ENCODE measurements around the gene POLRMT.

The POLRMT gene

DNA sequence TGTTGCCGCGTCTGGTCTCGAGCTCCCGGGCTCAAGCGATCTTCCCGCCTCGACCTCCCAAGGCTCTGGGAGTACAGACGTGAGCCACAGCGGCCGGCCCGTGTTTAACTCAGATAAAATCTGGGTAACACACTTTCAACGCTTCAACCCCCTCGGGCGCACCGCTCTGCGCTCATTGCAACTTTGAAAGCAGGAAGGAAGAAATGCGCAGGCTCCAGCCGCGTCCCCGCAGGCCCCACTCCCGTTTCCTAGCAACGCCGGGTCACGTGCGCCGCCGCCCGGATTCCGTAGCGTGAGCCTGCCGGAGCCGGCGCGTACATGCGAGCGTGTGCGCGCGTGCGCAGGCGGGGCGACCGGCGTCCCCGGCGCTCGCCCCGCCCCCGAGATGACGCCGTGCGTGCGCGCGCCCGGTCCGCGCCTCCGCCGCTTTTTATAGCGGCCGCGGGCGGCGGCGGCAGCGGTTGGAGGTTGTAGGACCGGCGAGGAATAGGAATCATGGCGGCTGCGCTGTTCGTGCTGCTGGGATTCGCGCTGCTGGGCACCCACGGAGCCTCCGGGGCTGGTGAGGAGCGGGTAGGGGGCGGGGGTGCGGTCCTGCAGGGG lies 61.1 kb downstream of the POLRMT start, which contains the start of gene BSG:
Gene BSG, plus strand, starts transcription at position 457 of the 603 bp plus-strand sequence. Its CDS starts 39 bp downstream, at position 496.
- in situ Hi-C loops (cut with HindIII; ENCODE audit: low sequenced_read_pairs): no loop called here
- peak; percentile 93 for DNase-seq (ENCODE audit: low read depth)

DNA sequence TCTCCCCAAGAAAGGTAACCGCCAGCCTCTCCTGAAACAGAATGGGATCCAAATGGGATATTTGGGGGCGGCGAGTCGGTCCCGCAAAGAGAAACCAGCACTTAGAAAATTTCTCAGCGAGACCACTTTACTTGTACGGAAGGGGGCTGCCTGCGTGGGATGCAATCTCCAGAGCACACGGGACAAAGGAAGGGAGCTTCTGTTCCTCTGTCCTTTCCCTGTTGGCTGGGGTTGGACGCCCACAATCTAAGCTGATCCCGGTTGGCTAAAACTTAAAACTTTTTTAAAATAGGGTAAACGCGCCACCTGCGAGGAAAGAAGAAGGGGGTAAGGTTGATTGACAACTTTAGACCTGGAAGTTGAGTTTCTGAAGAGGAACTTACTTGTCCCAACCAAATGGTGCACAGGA lies 61.8 kb downstream of the POLRMT start:
- H3K4me3 ChIP-seq (ENCODE audit: low read depth, low read length): peak overlapping the region; percentile 94
- TF ChIP-seq, protein P1, sequence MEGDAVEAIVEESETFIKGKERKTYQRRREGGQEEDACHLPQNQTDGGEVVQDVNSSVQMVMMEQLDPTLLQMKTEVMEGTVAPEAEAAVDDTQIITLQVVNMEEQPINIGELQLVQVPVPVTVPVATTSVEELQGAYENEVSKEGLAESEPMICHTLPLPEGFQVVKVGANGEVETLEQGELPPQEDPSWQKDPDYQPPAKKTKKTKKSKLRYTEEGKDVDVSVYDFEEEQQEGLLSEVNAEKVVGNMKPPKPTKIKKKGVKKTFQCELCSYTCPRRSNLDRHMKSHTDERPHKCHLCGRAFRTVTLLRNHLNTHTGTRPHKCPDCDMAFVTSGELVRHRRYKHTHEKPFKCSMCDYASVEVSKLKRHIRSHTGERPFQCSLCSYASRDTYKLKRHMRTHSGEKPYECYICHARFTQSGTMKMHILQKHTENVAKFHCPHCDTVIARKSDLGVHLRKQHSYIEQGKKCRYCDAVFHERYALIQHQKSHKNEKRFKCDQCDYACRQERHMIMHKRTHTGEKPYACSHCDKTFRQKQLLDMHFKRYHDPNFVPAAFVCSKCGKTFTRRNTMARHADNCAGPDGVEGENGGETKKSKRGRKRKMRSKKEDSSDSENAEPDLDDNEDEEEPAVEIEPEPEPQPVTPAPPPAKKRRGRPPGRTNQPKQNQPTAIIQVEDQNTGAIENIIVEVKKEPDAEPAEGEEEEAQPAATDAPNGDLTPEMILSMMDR (IDR thresholded peaks at IDR 0.05; ENCODE audit: low read depth, low read length, missing control alignments): no peak
- in situ Hi-C loops (cut with HindIII; ENCODE audit: low sequenced_read_pairs): no loop called here
- DNase-seq (ENCODE audit: low read depth): no peak

More for the DNA sequence above, 61.1 kb downstream of the POLRMT start, which contains the start of gene BSG:
- TF ChIP-seq, protein P1 (IDR thresholded peaks at IDR 0.05; ENCODE audit: low read depth, low read length, missing control alignments): no peak
- H3K4me3 ChIP-seq (ENCODE audit: low read depth, low read length): peak within 1 kb of the TSS; percentile 94

DNA sequence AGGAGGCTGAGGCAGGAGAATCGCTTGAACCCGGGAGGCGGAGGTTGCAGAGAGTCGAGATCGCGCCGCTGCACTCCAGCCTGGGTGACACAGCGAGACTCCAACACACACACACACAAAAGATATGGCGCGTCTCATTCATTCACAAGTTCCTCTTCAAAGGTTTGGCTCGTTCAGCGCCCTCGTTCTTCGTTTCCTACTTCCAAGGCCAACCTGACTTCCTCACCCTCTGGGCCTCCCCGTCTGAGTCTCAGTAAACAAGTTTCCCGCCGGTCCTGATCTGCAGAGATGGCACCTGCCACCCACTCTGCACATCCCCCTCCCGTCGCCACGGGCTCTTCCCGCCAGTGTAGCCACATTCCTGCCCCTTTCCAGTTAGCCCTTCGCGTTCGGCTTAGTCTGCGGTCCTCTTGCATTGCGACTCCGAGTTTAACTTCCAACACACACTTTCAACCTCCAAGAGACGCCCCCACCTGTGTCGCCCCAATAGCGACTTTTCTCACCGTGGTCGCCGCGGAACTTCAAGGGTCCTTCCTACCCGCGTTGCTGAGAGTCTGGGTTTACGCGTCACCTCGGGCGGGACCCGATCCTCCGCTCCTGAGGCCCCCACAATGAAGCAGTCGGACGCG lies 62.3 kb downstream of the POLRMT start:
- in situ Hi-C loops (cut with HindIII; ENCODE audit: low sequenced_read_pairs): no loop called here
- TF ChIP-seq, protein P1 (IDR thresholded peaks at IDR 0.05; ENCODE audit: low read depth, low read length, missing control alignments): no peak
- no peak for DNase-seq (ENCODE audit: low read depth)
- peak overlapping the region; percentile 94 for H3K4me3 ChIP-seq (ENCODE audit: low read depth, low read length)

DNA sequence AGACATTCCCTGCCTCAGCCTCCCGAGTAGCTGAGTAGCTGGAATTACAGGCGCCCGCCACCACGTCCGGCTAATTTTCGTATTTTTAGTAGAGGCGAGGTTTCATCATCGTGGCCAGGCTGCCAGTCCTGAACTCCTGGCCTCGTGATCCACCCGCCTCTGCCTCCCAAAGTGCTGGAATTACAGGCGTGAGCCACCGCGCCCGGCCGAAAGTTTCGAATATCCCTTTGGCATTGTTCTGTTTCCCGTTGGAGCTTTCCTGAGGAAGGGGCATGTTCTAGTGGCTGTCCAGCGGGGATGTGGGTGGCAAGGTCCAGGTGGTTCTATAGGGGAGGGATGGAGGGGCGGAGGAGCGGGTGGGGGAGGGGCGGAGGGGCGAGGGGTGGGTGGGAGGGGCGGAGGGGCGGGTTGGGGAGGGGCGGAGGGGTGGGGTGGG lies 63.1 kb downstream of the POLRMT start:
- DNase-seq (ENCODE audit: low read depth): no peak
- no peak overlapping the region for H3K4me3 ChIP-seq (ENCODE audit: low read depth, low read length)
- in situ Hi-C loops (cut with HindIII; ENCODE audit: low sequenced_read_pairs): no loop called here
- TF ChIP-seq, protein P1 (IDR thresholded peaks at IDR 0.05; ENCODE audit: low read depth, low read length, missing control alignments): no peak

DNA sequence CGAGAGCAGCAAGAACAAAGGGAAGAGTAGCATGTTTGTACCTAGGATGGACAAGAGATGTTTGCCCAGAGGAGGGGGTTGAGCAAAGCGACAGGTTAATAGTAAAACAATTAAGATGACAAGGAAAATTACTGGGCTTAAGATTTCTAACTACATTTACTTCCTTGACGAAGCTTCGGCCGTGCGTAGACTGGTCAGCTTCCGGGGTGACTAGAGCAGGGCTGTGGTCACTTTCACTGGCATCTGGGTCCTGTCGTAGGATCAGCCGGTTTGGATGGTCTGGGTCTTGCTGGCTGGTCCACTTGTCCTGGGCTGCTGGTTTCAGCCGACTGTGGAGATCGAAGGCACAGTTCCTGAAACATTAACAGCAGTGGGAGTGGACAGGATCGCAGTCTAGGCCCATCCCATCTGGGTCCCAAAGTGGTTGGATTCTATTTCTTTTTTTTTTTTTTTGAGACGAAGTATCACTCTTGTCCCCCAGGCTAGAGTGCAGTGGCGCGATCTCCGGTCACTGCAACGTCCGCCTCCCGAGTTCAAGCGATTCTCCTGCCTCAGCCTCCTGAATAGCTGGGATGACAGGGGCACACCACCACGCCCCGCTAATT lies 65.9 kb downstream of the POLRMT start:
- in situ Hi-C loops (cut with HindIII; ENCODE audit: low sequenced_read_pairs): no loop called here
- H3K4me3 ChIP-seq (ENCODE audit: low read depth, low read length): no peak overlapping the region
- no peak for DNase-seq (ENCODE audit: low read depth)
- TF ChIP-seq, protein P1 (IDR thresholded peaks at IDR 0.05; ENCODE audit: low read depth, low read length, missing control alignments): no peak

Data from astrocyte of the cerebellum (primary cell).